Stimulated activated CD4-positive, alpha-beta T cell treated with anti-CD3 and anti-CD28 coated beads, TNF-alpha, amount 100 ng/mL, for 1 hour (primary cell): ENCODE data around the gene ADARB2.
"Not testable (repeated sequence)": the region's sequence is repeated elsewhere in the genome, so short reads cannot be mapped to it uniquely, and the experiment has no call there.

ENCODE experiments used
- DNase-seq, 3 donors: peaks; one replicate each; pipeline ENCODE4 v3.0.0-alpha.2; 2020; ENCODE audit warnings: low read depth in 3 of 3, low spot score in 1 of 3

ADARB2 gene

DNA sequence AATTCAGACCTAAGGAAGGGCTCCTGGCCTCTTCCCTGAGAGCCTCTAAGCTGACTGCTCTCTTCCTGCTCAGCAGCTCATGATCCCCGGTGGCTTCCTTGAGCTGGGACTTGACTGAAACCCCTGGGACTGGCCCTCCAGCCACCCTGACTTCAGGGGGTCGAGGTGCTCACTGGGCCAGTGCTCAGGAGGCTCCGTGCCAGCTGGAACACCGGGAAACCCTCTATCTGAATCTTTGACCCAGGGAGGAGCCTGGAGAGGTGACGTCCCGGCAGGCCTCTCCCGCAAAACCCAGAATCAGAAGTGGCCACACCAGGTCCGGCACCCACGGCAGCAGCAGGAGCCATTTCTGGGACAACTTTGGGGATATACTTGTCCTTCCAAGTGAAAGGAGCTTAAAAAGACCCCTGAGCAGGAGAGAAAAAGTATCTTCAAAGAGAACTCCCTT lies 570.5 kb downstream of the ADARB2 start:
- DNase-seq, result no peak

DNA sequence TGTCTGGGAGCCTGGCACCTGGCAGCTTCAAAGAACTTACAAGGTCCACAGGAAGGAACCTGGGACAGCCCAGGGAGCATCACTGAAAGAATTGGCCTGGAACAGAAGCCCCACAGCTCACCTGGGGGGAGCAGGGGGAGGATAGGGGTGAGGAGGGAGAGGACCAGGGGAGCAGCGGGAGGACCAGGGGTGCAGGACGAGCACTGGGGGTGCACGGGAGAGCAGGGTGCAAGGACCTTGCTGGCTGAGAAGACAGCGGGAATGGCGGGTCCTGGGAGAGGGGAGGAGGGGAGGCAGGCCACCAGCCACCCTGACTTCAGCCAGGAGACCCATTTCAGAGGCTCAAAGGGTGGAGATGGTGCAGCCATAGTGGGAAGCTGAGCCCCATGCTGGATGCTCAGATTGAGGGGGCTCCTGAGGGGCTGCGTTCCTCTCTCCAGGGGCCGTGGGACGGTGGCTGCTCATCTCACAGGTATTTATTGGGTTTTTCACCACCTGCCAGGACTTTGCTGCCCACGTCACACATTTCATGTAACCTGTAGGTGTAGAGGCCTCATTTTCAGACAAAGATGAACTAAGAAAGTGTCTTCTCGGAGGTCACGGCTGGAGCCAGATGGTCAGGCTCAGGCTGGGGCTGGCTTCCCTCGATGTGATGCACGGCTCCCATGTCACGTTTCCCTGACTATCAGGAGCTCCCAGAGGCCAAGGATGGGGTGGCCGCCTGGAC lies 571.1 kb downstream of the ADARB2 start:
- DNase-seq, result no peak

DNA sequence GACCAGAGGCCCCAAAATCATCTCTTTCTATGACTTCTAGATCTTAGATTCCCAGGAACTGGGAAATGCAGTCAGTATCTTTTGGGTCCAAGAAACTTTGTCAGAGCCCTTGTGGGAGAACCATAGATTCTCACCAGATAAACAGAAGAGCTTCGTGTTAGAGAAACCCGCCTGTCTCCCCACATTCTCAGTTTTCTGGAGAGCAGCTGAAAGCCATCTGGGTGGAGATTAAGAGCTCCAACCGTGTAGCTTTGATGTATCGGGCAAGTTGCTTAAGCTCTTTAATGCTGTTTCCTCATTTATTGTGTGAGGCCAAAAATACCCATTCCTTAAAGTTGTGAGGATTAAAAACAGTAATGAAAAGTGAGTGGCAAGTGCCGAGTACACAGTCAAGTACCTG lies 573.5 kb downstream of the ADARB2 start:
- DNase-seq, result no peak

DNA sequence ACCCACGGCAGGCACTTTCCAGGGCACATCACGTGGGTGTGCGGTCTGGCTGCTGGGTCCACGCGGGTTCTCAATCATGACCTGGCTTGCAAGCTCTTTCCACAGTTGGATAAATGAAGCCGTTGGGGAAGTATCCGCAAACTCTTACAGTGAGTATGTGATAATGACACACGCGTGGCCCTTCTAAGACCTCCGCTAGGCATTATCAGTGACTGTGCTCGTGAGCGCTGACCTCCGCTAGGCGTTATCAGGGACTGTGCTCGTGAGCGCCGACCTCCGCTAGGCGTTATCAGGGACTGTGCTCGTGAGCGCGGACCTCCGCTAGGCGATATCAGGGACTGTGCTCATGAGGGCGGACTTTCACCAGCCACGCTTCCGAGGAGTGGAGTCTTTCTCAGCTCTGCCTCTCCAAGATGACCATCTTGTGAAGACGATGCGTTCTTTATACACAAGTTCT lies 574.1 kb downstream of the ADARB2 start:
- DNase-seq, result no peak

DNA sequence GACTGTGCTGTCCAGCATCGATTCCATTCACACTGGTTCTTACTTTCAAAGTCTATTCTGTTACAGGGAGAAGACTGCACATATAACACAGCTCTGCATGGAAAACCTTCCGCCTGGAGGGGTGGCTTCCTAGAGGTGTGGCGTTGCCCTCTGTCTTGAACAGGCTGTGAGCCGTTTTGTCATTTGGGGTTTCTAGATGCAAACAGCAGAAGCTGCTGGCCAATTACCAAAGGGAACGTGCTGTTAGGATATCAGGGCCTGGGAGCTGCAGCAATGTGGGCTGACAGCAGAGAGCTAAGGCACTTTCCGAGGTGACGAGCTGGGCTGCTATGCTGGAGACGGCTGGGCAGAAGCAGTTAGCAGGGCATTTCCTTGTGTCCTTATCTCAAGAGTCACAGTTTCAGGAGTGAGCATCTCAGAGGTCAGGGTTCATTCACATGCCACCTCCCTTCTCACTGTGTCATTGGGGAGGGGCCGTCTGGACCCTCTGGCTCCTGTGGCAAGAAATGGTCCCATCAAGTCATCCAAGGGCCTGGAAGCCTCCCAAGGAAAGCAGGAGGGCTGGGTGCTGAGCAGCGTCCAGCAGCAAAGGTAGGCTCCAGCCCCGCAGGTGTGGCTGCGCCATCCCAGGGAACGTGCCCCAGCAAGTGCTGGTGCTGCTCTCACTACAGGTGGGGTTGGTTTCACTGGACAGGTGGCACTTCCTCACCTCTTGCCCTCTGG lies 574.7 kb downstream of the ADARB2 start:
- DNase-seq, result no peak

DNA sequence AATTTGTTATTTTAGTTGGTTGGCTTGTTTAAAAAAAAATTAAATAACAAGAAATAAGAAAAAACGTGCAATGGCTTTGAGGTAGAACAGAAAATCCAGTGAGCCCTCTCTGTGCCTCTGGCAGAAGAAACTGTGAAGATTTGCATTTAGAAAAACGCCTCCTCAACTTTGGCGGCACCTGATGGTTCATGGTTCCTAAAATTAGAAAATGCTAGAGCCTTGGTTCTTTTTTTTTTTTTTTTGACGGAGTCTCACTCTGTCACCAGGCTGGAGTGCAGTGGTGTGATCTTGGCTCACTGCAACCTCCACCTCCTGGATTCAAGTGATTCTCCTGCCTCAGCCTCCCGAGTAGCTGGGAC lies 576.0 kb downstream of the ADARB2 start:
- DNase-seq, result not testable (repeated sequence)

DNA sequence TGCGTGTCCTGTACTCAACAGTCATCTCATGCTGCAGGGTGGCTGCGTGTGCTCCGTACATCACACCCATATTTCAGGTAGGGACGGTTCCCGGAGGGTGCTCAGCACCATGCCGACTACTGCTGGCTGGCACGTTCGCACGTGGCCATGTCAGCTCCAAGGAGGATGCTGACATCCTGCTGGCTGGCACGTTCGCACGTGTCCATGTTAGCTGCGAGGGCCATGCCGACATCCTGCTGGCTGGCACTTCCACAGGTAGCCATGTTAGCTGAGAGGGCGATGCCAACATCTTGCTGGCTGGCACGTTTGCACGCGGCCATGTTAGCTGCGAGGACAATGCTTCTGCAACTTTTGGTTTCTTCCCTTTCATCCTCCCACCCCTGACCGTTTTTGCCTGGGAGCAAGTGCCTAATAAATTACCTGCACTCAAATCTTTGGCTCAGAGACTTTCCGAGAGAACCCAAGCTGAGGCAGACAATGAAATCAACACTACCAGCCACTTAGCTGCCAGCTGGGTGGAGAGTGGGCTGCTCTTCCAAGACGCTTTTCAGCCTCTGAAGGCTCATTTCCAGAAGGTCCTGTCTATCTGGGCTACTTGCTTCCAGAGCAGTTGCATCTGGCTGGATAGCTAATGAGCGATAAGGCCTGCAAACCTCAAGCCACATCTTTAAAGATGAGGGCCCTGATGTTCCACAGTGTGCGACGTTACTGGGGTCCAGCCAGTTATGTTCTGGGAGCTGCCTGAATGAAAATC lies 576.6 kb downstream of the ADARB2 start:
- DNase-seq, result no peak

DNA sequence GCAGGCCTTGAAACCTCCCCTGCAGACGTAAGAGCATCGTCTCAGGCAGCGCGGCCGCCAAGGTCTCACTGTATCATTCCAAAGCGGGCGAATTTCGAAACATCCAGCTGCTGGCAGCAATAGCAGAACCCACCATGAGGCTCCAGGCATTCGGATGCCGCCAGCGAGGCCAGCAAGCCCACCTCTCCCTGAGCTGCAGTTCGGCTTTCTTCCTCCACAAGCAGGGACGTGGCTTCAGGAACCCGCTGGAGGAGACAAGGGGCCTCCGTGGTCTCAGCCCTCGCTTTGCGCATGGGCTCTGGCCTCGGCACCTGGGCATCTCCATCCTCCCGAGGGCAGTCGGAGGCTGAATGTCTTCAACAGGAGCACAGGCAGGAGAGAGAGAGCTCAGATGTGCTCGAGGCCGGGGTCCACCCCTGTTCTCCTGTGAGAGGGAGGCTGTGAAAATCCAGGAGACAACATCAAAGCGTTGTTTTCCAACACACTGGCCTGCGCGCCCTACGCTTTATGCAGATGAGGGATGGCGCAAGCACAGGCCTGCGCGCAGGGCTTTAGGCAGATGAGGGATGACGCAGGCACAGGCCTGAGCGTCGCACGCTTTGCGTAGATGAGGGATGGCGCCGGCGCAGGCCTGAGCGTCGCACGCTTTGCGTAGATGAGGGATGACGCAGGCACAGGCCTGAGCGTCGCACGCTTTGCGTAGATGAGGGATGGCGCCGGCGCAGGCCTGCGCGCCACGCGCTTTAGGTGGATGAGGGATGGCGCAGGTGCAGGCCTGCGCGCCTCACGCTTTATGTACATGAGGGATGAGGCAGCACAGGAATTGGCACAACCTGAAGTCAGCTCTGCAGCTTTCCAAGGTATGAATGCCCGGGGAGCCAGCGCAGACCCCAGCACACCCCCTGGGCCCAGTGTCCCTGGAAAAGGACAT lies 577.9 kb downstream of the ADARB2 start:
- no peak for DNase-seq

DNA sequence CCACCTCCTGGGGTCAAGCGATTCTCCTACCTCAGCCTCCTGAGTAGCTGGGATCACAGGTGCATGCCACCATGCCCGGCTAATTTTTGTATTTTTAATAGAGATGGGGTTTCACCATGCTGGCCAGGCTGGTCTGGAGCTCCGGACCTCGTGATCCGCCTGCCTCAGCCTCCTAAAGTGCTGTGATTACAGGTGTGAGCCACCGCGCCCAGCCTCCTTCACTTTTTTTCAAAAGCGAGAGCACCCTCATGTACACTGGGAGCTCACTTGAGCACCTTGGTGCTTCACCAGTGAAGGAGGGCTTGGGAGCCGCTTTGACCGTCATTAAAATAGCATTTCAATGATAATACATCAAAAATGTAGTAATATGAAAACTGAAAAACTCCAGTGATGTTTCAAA lies 578.8 kb downstream of the ADARB2 start:
- not testable (repeated sequence) for DNase-seq

DNA sequence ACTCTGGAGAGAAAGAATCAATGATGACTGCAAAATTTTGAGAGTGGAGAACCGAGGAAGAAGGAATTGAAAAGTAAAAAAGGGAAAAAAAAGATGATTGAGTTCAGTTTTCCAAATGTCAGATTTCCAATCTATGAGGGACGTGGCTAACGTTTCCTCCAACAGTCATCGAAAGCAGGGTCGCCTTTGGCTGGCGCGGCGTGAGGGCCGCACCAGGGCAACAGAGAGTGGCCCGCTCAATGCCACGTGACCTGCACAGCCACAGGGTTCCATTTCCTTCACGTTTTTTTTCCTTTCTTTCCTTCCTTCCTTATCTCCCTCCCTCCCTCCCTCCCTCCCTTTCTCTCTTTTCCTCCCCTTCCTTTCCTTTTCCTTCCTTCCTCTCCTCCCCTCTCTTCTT lies 579.3 kb downstream of the ADARB2 start:
- no peak for DNase-seq

DNA sequence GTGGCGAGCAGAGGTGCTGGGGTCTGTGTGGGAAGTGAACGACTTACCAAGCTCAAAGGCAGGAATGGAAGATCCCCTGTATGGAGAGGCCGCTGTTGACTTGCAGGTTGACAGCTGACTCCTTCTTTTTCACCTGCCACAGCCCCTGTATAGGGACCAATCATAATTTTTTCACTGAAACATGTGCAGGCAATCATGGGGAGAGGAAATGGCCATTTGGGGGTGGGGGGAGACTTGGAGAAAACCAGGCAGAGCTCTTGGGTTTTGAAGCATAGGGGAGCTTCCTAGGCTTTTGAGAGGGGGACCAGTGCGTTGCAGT lies 579.8 kb downstream of the ADARB2 start:
- DNase-seq, result no peak

DNA sequence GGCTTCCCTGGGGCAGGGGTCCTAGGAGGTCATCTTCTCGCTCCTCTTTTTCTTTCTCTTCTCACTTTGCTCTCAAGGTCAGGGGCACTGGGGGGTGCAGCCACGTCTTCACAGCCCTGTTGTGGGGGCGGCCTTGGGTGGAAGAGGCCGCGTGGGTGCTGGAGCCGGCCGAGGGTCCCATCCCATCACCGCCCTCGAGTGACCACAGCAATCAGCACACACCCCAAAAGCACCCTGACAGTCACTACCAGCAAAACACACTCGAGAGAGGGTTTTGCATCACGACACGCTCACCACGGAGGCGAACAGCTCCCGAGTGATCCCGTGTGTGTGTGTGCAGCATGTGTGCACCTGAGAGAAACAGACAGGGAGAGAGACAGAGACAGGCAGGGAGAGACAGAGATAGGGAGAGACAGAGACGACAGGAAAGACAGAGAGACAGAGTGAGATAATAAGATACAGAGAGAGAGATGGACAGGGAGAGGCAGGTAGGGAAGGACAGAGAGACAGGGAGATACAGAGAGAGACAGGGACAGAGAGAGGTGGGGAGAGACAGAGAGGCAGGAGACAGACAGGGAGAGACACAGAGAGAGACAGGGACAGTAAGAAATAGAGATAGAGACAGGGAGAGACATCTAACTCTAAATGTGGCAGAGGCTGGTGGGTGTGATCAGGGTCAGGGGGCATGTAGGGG lies 580.3 kb downstream of the ADARB2 start:
- DNase-seq, result no peak

DNA sequence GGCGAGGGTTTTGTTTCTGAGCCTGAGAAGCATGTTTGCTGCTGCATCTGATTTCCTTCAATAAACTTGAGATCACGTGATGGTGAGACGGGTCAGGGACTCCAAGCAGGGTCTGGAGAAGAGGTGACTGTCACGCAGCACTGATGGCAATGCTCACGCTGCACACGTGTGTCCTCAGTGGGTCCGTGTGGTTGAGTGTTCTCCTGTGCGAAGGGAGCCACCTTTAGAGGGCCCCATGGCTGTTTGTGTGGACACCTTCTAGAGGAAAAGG lies 580.8 kb downstream of the ADARB2 start:
- DNase-seq, result no peak

DNA sequence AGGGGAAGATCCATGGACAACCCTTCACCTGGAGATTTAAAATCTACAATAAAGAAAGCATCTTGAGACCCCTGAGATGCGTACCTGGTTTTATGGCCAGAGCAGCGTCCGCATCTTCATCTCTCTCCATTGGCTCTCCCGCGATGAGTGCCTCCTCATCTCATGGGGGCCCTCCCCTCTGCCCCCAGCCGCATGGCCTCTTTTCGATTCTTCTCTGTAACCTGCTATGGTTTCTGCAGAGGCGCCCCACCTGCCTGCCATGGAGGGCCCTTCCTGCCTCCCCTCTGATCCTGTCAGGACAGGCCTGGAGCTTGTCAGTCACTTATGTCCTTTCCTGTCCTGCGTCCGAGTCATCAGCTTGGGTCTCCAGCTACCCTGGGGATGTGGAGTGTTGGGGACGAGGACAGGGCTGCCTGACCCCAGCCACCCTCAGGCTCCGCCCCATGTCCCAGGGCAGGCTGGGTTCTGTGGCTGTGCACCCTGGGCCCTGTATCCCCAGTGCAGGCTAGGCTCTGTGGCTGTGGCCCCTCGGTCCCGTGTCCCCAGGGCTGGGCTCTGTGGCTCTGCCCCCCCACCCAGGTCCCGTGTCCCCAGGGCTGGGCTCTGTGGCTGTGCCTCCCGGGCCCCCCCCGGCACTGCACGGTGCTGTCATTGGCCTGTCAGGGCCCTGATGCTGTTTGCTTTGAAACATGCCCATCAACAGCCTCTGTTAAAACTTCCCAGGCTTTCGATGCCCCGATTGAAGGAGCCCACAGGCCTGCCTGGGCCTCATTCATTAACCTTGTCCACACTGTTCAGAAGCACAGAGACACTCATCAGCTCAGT lies 581.3 kb downstream of the ADARB2 start:
- no peak for DNase-seq

DNA sequence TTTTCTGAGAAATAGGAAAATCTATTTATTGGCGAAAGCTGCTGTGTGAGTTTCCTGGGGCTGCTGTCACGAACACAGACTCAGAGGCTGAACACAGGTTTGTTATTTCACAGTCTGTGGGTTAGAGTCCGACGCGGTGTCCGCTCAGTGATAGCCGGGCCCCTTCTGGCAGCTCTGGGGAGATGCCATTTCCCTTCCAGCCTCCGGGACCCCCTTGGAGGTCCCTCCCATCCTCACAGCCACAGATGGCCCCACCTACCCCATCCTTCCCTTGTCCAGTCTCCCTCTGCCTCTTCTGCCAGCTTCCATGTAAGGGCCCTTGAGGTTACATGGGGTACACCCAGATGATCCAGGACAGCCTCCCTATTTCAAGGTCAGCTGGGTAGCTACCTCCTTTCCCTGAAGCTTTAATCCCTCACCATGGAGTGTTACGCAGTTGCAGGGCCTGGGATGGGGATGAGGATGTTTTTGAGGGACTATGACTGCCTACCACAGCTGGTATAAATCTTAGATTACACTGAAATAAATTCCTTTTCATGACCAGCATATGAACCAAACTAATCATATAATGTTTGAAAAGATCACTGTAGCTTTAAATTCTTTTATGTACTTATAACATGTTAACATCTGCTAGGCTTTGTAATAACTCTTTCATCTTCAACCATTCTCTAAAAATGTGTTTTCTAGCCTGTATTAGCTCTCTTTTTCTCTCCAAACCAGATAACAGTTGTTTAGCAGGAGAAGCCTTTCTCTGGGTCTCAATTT lies 582.6 kb downstream of the ADARB2 start:
- no peak for DNase-seq

DNA sequence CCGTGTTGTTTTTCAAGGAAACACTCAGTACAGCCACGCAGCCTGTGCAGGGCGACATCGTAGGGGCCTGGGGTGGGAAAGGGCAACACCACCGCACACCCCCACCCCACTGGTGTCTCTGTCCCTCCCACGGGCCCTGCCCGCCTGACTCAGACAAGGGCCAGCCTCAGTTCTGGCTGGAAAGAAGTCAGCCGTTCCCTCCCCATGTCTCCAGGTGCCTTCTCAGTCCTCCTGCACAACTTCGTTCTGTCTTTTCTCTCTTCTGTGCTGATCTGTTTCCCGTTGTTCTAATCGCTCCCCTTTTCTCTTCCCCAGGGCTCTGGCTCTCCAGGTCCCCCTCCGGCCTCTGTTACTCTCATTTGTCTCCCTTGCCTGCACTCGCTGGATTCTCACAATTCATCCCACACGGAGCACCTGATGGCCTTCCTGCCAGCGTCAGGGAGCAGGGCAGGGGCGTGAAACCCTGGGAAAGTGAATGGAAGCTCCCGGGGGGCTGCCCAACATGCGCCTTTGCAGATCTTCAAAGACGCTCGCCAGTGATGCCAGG lies 583.4 kb downstream of the ADARB2 start:
- DNase-seq, result no peak

DNA sequence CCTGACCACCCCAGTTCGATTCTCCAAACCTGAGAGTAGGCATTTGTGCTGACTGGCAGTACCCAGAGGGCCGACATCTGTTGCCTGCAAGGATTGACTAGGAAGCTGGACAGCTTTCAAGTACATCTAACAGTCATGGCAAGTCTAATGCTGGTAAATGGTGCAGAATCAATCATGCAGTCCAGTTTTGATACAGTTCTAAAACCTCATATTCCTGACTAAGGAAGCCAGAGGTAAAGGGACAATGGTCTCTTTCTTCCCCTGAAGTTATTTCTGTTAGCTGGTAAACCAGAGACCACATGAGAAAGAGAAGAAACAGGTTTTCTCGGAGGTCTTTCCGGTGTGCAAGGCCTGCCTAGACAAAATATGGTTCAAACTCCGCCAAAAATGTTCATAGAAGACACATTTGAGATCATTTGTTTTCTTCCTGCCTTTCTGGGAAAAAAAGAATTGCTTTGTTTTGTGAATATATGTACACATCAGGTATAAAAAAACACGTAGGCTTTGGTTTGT lies 584.0 kb downstream of the ADARB2 start:
- DNase-seq, result no peak

DNA sequence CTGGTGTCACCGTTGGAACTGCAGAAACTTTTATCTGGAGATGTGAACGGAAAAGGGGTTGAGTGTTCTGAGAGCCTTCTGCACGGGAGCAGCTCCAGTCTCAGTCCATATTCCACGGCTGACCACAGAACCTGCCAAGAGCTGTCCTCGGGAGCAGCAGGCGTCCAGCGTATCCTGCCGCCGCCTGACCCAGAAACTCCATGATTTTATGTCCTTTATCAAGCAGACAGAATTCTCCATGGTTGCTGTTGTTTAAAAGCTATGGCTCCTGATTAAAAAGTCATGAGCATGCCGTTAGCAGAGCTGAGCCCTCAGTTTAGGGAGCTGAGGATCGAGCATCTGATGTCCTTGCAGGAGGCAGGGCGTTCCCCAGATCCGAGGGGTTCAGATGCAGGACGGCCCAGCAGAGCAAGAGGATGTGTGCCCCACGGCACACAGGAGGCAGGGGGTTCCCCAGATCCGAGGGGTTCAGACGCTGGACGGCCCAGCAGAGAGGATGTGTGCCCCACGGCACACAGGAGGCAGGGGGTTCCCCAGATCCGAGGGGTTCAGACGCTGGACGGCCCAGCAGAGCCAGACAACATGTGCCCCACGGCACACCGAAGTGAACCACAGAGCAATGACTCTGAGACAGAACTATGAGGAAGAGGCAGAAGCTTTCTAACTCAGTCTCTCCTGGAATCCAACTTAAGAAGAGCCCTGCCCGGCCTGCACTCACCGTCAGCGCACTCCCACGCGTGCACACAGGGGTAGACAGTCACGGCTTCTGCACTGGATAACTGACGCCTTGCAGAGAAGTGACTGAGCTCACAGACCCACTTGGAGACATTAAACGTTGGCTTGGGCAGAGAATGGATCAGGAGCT lies 584.7 kb downstream of the ADARB2 start:
- DNase-seq, result no peak
